GM12865 (cell line): ENCODE results near the gene RASL10B.

Experiments used
- DNase-seq: peaks from one replicate; pipeline ENCODE4 v3.0.0; 2010; ENCODE audit warnings: low read depth
- H3K4me3 ChIP-seq: 2 replicates; pipeline ENCODE4 v1.5.1; 2011; ENCODE audit warnings: mild to moderate bottlenecking, low read depth, low read length, control low read depth
- CTCF ChIP-seq: IDR thresholded peaks from 2 replicates; pipeline ENCODE4 v1.5.1; 2011; ENCODE audit warnings: low read length, control low read depth, low read depth, inconsistent platforms; ENCODE audit not compliant: insufficient read depth; ENCODE audit errors: missing control alignments

RASL10B gene

GRCh38 chr17:35775583-35775982 lies 44.1 kb downstream of the RASL10B start:
- no peak for DNase-seq
- no peak for TF ChIP-seq CTCF
- H3K4me3 ChIP-seq: no peak overlapping the region

DNA sequence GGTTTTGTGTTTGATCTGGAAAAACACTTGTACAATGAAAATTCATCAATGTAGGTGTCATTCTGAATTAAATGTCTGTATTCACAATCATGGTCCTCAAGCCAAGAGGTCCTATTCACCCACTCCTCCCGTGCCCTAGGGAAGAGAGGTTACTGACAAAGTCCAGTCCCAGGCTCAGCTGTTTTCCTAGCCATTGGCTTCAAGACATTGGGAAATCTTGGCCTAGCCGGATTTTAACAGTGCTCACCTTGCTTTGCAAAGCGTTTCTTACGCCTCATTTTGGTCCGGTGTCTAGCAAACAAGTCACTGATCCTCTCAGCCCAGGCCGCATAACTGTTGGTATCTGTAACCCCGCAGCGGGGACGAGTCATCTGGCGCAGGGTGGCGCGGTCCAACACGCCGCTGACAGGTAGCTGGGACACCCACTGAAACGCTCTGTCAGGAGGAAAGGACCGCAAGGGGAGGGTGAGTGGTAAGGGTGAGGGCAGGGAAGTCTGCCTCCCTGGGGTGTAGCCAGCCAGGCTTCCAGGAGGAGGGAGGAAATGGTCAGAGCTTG lies 47.3 kb downstream of the RASL10B start:
- no peak overlapping the region for H3K4me3 ChIP-seq
- no peak for DNase-seq
- no peak for TF ChIP-seq CTCF

DNA sequence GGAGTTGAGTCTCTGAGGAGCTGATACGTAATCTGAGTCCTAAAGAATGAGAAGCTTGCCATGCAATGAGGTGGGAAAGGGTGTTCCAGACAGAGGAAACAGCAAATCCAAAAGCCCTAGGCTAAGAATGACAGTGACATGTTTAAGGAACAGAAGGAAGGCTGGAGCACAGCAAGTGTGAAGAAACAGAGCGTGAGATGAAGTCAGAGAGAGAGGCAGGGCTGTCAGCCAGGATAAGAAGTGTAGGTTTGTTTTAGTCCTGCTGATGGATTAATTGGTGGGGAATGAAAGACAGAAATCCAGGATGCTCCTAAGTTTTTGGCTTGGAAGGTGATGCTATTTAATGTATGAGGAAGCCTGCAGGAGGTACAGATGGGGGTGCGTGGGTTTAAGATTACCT lies 49.5 kb downstream of the RASL10B start:
- no peak for DNase-seq
- TF ChIP-seq CTCF: no peak
- H3K4me3 ChIP-seq: no peak overlapping the region

- TF ChIP-seq CTCF: no peak
- H3K4me3 ChIP-seq: no peak overlapping the region
- DNase-seq: no peak
These were observed 53.5 kb downstream of the RASL10B start for GRCh38 chr17:35784895-35785294.

- no peak overlapping the region for H3K4me3 ChIP-seq
- no peak for TF ChIP-seq CTCF
- DNase-seq: no peak
These were observed 55.5 kb downstream of the RASL10B start for GRCh38 chr17:35786941-35787432.

DNA sequence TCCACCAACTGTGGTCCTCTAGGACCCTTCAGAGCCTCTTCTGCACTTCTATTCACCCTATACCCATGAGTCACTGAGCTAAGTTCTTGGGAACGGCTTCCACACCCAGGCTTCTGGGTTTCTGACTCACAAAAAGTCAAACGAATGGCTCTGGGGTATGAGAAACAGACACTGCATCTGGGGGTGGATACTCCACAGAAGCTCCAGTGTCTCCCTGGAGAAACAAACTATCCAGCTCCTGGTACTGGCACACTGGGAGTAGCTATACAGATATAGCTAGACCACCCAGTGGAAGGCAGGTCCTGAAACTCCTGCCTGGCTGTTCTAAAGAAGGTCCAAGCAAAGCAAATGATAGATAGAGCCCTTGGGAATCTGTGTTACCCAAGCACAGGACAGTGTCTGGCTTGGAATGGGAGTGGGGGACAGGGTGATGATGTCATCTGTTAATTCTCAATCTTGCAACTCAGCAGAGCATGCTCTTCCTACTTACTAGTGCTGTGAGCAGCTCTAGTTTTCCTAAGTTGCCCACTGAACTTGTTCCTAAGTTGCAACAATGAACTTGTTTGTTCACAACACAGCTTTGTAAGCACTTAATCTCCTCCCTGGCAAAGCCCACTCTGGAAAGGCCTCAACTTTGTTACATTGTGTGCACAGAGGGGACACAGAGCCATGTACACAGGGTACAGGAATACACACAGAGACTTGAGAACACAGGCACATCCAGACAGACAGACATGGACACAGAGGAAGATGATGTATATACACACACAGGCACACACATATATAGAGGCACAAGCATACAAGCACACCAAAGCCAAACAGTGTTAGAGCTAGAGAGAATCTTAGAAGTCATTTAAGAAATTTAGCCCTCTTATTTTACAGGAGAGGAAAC lies 57.3 kb downstream of the RASL10B start:
- no peak overlapping the region for H3K4me3 ChIP-seq
- TF ChIP-seq CTCF: no peak
- DNase-seq: no peak
